ENCODE results near the gene DNAH8.
A peak's percentile ranks its signal among the peaks of the same experiment; 100 is the strongest.
"Not testable (repeated sequence)": the region's sequence is repeated elsewhere in the genome, so short reads cannot be mapped to it uniquely, and the experiment has no call there.

DNAH8 gene

GRCh38 chr6:38837101-38837500, 122.0 kb downstream of the DNAH8 start:
- no peak for DNase-seq (ENCODE audit: low spot score)

DNA sequence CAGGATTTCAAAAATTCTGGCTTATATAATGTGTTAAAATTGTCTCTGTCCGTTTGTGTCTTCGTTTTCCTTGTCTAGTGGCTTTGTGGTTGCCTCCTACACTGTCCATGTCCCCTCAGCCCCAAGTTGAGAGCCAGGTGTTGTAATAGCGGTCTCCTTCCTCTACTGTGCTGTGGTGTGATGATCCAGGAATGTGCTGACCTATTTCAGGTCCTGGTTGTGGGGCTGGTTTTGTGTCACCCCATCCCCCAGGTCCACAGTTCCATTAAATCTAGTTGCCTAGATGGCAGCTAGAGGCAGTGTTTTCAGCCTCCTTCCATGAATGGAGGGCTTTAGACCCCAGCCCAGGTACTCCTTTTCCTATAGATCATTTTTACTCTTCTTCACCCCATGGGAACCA, 128.7 kb downstream of the DNAH8 start:
- no peak for DNase-seq (ENCODE audit: low spot score)

DNA sequence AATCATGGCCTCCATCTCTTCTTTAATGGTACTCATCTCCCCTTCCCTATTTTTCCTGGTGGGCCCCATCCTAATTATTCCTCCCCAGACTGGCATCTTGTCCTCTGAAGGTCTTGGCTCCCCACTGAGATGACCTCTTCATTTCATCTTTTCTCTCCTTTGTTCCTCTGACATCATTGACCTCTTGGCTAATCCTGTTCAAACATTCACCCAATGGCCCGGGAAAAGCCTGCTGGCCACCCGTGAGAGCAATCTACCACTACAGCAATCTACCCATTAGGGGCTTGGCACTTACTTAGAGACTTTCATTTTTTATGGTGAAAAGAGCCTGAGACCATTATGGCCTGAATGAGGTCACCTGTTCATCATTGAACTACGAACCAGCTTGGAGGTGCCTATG, 130.8 kb downstream of the DNAH8 start:
- no peak for DNase-seq (ENCODE audit: low spot score)

DNA sequence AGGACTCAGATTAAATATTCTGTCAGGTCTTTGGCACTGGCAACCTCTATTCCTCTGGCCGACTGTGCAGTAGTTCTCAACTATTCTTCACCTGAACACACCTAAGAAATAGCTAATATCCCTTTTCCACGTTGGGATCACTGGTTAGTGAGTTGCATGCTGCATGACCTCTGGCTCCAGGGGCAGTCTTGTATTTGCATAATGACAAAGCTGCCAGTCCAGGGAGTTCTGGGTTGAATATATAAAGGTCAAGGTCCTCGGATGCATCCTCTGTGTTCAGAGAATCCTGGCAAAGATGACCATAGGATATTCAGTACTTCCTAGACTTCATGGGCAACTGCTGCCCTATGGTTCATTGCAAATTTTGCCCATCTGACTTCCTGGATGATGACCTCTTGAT, 131.2 kb downstream of the DNAH8 start:
- DNase-seq (ENCODE audit: low spot score), result no peak

- no peak for DNase-seq (ENCODE audit: low spot score)
Observed at GRCh38 chr6:38846844-38847243, 131.7 kb downstream of the DNAH8 start.

DNA sequence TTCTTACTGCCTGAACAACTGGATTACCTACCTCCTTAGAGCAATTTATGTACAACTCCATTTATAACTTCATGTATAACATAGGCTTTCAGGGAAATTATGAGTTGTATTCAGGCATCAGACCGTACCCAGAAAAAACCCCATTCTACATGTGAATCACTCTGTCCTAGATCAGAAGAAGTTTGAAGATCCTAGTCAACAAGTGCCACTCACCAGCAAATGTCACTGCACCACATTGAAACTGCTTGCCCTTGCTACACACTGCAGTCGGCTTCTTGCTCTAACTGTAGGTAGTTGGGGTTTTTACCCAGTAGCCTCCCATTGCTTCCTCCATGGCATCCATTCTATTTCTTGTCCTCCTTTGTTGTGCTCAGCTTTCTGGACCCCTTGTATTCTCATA, 132.4 kb downstream of the DNAH8 start:
- no peak for DNase-seq (ENCODE audit: low spot score)

GRCh38 chr6:38848760-38849159, 133.6 kb downstream of the DNAH8 start:
- DNase-seq (ENCODE audit: low spot score), result no peak

DNA sequence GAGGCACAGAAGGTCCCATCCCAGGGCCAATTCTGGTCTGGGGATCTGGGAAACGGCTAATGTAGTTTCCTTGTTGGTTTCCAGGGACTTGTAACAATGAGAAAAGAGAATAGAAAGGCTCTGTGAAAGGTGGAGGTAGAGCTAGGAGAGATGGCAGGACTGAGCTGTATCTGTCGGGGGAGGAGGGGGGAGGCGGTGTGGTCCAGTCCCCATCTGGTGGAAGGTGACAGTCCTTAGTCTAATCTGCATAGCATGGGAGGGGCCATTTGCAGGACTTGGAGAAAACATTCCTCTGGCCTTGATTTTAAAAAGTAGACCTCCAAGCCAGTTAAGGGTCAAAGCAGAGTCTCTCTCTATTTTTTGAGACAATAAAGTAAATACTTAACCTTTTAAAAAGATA, 137.1 kb downstream of the DNAH8 start:
- DNase-seq (ENCODE audit: low spot score), result no peak

GRCh38 chr6:38853236-38853635, 138.1 kb downstream of the DNAH8 start:
- DNase-seq (ENCODE audit: low spot score), result no peak

- no peak for DNase-seq (ENCODE audit: low spot score)
Observed at GRCh38 chr6:38856492-38856891, 141.4 kb downstream of the DNAH8 start.

DNA sequence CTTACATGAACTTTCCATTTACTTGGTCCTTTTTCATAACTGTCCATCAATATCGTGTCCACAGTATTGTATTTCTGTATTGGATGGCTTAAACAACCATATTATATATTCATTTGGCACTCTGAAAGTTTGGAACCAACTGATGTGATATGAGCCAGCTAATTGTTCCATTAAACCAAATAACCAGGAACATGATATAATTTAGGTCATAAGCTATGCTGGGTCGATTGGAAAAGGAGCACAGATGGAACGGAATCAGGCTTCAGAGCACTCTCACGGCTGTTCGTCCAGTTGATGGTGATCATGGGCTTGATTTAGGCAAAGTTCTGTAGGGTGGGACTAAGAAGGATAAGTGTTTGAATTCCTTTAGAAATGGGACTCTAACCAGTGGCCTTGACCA, 142.7 kb downstream of the DNAH8 start:
- DNase-seq (ENCODE audit: low spot score), result no peak

GRCh38 chr6:38860041-38860440, 144.9 kb downstream of the DNAH8 start:
- no peak for DNase-seq (ENCODE audit: low spot score)

DNA sequence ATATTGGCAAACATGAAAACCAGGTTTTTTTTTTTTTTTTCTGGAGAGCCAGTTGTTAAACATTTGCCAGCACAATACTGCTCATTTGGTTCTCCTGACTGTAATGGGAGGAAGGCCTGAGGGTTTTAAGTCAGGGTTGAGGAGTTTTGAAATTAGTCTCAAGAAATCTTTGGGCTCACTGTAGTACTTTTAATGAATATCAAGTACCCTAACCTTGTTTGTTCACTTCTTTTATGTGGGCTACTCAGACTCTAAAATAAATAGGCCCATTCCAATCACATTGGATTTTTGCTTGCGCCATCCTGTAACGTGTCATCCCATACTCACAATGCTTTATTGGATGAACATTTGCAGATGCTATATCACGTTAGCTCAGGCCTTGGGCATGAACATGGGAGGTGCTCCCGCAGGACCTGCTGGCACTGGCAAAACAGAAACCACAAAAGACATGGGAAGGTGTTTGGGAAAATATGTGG, 146.9 kb downstream of the DNAH8 start:
- no peak for DNase-seq (ENCODE audit: low spot score)

GRCh38 chr6:38865521-38866174, 150.5 kb downstream of the DNAH8 start:
- no peak for DNase-seq (ENCODE audit: low spot score)

DNA sequence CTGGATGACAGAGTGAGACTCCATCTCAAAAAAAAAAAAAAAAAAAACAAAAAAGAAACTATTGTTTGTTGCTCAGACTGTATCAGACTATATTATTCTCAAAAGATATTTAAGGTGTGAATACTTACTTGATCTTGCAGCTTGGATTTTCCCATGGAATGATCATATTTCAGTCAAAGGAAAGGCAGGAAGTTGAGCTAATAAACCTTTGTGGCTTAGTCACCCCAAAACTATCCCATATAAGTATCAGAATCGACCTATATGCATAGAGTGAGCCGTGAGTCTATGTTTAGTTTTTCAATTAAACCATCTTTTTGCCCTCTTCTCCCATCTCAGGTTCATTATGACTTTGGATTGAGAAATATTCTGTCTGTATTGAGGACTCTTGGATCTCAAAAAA, 152.6 kb downstream of the DNAH8 start:
- no peak for DNase-seq (ENCODE audit: low spot score)

- peak; percentile 29 for DNase-seq (ENCODE audit: low spot score)
Observed at GRCh38 chr6:38871741-38872568, 156.8 kb downstream of the DNAH8 start.

DNA sequence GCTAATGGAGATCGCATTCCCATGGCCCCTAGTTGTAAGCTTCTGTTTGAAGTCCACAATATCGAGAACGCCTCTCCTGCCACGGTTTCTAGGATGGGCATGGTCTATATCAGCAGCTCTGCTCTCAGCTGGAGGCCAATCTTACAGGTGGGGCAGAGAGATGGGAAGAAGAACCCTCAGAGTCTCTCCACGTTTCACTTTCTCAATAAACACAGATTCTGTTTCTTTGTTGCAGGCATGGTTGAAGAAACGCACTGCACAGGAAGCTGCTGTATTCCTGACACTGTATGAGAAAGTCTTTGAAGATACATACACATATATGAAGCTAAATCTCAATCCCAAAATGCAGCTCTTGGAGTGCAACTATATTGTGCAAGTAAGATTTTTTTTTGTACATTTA, 157.9 kb downstream of the DNAH8 start:
- DNase-seq (ENCODE audit: low spot score), result no peak

DNA sequence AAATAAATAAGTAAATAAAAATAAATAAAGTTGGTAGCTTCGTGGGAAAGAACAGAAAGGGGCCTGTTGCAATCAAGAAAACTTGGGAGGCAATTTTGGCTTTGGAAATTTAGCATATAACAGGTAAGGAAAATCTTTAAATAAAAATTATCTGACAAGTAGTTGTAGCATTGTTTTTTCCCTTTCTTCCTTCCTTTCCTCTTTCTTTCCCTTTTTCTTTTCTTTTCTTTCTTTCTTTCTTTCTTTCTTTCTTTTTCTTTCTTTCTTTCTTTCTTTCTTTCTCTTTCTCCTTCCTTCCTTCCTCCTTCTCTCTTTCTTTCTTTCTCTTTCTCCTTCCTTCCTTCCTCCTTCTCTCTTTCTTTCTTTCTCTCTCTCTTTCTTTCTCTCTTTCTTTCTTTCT, 158.7 kb downstream of the DNAH8 start:
- not testable (repeated sequence) for DNase-seq (ENCODE audit: low spot score)

DNA sequence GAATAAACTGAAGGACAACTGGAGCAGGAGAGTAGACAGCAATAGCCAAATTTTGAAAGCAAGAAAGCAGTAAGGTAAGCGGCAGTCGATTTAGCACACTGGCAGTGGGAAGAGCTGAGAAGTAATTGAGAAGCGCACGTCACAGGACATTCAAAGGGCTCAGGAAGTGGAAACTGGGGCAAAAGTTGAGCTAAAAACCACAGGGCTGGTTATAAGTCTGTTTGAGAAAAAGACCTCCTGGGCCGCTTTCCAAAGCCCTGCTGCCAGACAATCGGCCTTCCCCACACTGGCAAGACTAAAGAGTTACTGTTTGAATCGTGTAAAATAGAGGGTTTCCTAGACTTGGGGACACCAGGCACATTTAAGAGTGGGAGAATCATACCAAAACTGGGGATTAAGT, 161.4 kb downstream of the DNAH8 start:
- DNase-seq (ENCODE audit: low spot score), result peak; percentile 79

DNA sequence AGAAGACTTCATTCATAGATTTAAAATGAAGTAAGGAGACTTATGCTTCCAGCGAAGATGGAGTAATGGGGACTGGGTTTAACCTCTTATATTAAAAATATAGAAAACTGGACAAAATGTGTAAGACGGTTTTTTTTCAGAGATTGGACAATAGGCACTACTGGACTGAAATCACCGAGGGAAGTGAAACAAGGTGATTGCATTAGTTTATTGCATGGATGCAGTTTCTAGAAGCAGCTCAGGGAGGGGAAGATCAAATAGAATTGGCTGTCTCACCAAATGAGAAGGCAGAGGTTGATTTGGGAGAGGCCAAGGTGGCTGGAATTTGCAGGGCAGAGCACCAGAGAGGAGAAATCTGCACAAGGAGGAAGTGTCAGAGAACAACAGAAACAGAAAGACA, 162.6 kb downstream of the DNAH8 start:
- DNase-seq (ENCODE audit: low spot score), result no peak

DNA sequence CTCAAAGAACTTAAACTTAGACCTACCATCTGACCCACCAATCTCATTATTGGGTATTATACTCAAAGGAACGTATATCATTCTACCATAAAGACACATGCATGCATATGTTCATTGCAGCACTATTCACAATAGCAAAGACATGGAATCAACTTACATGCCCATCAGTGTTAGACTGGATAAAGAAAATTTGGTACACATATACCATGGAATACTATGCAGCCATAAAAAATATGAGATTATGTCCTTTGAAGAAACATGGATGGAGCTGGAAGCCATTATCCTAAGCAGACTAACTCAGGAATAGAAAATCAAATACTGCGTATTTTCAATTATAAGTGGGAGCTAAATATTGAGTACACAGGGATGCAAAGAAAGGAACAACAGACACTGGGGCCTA, 167.0 kb downstream of the DNAH8 start:
- no peak for DNase-seq (ENCODE audit: low spot score)

DNA sequence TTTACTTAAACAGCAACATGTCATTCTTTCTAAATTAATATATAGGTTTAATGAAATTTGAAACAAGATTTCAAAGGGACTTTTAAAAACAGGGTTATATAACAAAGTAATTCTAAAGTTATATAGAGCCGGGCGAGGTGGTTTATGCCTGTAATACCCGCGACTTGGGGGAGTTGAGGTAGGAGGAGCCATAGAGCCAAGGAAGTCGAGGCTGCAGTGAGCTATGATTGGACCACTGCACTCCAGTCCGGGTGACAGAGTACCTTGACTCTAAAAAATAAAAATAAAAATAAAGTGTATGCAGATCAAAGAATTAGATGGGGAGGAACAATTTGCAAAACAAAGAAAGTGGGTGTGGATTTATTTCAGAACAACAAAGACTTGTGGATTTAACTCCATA, 182.4 kb downstream of the DNAH8 start:
- DNase-seq (ENCODE audit: low spot score), result no peak

- DNase-seq (ENCODE audit: low spot score), result no peak
Observed at GRCh38 chr6:38901802-38902522, 186.9 kb downstream of the DNAH8 start.

Measured in globus pallidus (tissue), 1 donor.